ENCODE measurements around the gene ZPBP2. TPM values are rescaled to one million over a fixed set of nuclear protein-coding genes. Genes with fewer than 3 reads are reported as not detected.

ZPBP2 gene
- total RNA-seq, 1 donor from 2014 or later, result not detected

GRCh38 chr17:39908789-39909352 is 40.9 kb downstream of the ZPBP2 start:
- no peak for DNase-seq (ENCODE audit: low read depth, low spot score)

- no peak for DNase-seq (ENCODE audit: low read depth, low spot score)
Observed at GRCh38 chr17:39913989-39914388, 46.0 kb downstream of the ZPBP2 start.

GRCh38 chr17:39915559-39915958 is 47.6 kb downstream of the ZPBP2 start:
- no peak for DNase-seq (ENCODE audit: low read depth, low spot score)

GRCh38 chr17:39916918-39917317 is 48.9 kb downstream of the ZPBP2 start:
- DNase-seq (ENCODE audit: low read depth, low spot score), result no peak

- DNase-seq (ENCODE audit: low read depth, low spot score), result no peak
Observed at GRCh38 chr17:39919087-39919683, 51.2 kb downstream of the ZPBP2 start.

GRCh38 chr17:39920218-39921210 is 52.5 kb downstream of the ZPBP2 start:
- DNase-seq (ENCODE audit: low read depth, low spot score), result no peak

GRCh38 chr17:39921323-39921722 is 53.3 kb downstream of the ZPBP2 start:
- no peak for DNase-seq (ENCODE audit: low read depth, low spot score)

- DNase-seq (ENCODE audit: low read depth, low spot score), result no peak
Observed at GRCh38 chr17:39922006-39922405, 54.0 kb downstream of the ZPBP2 start.

- no peak for DNase-seq (ENCODE audit: low read depth, low spot score)
Observed at GRCh38 chr17:39923230-39923629, 55.2 kb downstream of the ZPBP2 start.

GRCh38 chr17:39923836-39924690 is 56.1 kb downstream of the ZPBP2 start:
- no peak for DNase-seq (ENCODE audit: low read depth, low spot score)

- no peak for DNase-seq (ENCODE audit: low read depth, low spot score)
Observed at GRCh38 chr17:39924691-39925055, 56.7 kb downstream of the ZPBP2 start.

- DNase-seq (ENCODE audit: low read depth, low spot score), result no peak
Observed at GRCh38 chr17:39925282-39926134, 57.5 kb downstream of the ZPBP2 start.

- DNase-seq (ENCODE audit: low read depth, low spot score), result no peak
Observed at GRCh38 chr17:39926135-39926587, 58.2 kb downstream of the ZPBP2 start.

- no peak for DNase-seq (ENCODE audit: low read depth, low spot score)
Observed at GRCh38 chr17:39926588-39927100, 58.6 kb downstream of the ZPBP2 start.

Other genes starting within 250 kb of the ZPBP2 start
- gene PPP1R1B, start 241.2 kb upstream of the ZPBP2 start, total RNA-seq, result not detected in 2 replicates
- gene STARD3, start 231.1 kb upstream of the ZPBP2 start, total RNA-seq, result 25.4 and 36.5 TPM in 2 replicates
- 0.07 and 0.18 TPM in 2 replicates for gene TCAP, start 202.9 kb upstream of the ZPBP2 start, total RNA-seq
- gene PNMT, start 199.7 kb upstream of the ZPBP2 start, total RNA-seq, result not detected in 2 replicates
- gene PGAP3, start 180.1 kb upstream of the ZPBP2 start, total RNA-seq, result 3.5 and 4.2 TPM in 2 replicates
- gene ERBB2, start 168.1 kb upstream of the ZPBP2 start, total RNA-seq, result 17.9 and 21.2 TPM in 2 replicates
- gene MIEN1, start 137.7 kb upstream of the ZPBP2 start, total RNA-seq, result 12.5 and 16.7 TPM in 2 replicates
- 0.04 TPM in 1 of 2 replicates, not detected in the other for gene GRB7, start 130.3 kb upstream of the ZPBP2 start, total RNA-seq
- not detected in 2 replicates for gene IKZF3, start 3.9 kb upstream of the ZPBP2 start, total RNA-seq
- gene GSDMB, start 50.4 kb downstream of the ZPBP2 start, total RNA-seq, result 2.2 and 3.1 TPM in 2 replicates
- gene ORMDL3, start 59.4 kb downstream of the ZPBP2 start, total RNA-seq, result 25.7 and 26.6 TPM in 2 replicates
- not detected in 2 replicates for gene LRRC3C, start 59.5 kb downstream of the ZPBP2 start, total RNA-seq
- not detected in 2 replicates for gene GSDMA, start 94.8 kb downstream of the ZPBP2 start, total RNA-seq
- gene PSMD3, start 112.6 kb downstream of the ZPBP2 start, total RNA-seq, result 138 and 151 TPM in 2 replicates
- 0.92 and 1.8 TPM in 2 replicates for gene CSF3, start 147.2 kb downstream of the ZPBP2 start, total RNA-seq
- 38.7 and 71.2 TPM in 2 replicates for gene MED24, start 186.2 kb downstream of the ZPBP2 start, total RNA-seq
- gene THRA, start 194.8 kb downstream of the ZPBP2 start, total RNA-seq, result 14.2 and 26.4 TPM in 2 replicates
- gene NR1D1, start 232.4 kb downstream of the ZPBP2 start, total RNA-seq, result 0.73 and 0.78 TPM in 2 replicates

Data from pulmonary artery endothelial cell (primary cell).